ENCODE data around the gene PLEKHG3.

The PLEKHG3 gene

GRCh38 chr14:64753999-64754398 lies 49.8 kb downstream of the PLEKHG3 start:
- H3K27ac ChIP-seq (ENCODE audit: low read depth, low read length): no peak overlapping the region
- H3K4me1 ChIP-seq (ENCODE audit: control insufficient read depth, low read length): no peaks in the 10 kb centered on the region
- H3K4me2 ChIP-seq (ENCODE audit: low read length): no peak overlapping the region
- no peak overlapping the region for H3K4me3 ChIP-seq (ENCODE audit: low read length)
- no peaks in the 10 kb centered on the region for H3K36me3 ChIP-seq (ENCODE audit: control insufficient read depth, low read length)
- no peaks in the 10 kb centered on the region for H3K9me3 ChIP-seq (ENCODE audit: control insufficient read depth, insufficient read depth, low read length)
- no peaks in the 10 kb centered on the region for H3K9me2 ChIP-seq (replicated peaks; ENCODE audit: control insufficient read depth, low read length)
- no peaks in the 10 kb centered on the region for H4K20me1 ChIP-seq (ENCODE audit: control insufficient read depth, insufficient read depth, low read depth, low read length)
- no peaks in the 10 kb centered on the region for H3F3A ChIP-seq (ENCODE audit: control insufficient read depth, insufficient read depth)
- TF ChIP-seq CTCF (IDR thresholded peaks at IDR 0.05; ENCODE audit: low read depth, low read length, poor library complexity, severe bottlenecking) (no peak), EZH2phosphoT487 (IDR thresholded peaks at IDR 0.05; ENCODE audit: borderline replicate concordance, low read length) (no peak)
- peaks cover 2% of the 10 kb centered on the region; the same call in 1 of the 2 replicates for H3K27me3 ChIP-seq (ENCODE audit: control insufficient read depth, low read length)
- H3K79me2 ChIP-seq (ENCODE audit: control insufficient read depth, low read length): no peaks in the 10 kb centered on the region

- H3K4me1 ChIP-seq (ENCODE audit: control insufficient read depth, low read length): no peaks in the 10 kb centered on the region
- H3F3A ChIP-seq (ENCODE audit: control insufficient read depth, insufficient read depth): no peaks in the 10 kb centered on the region
- H3K27ac ChIP-seq (ENCODE audit: low read depth, low read length): no peak overlapping the region
- no peak for TF ChIP-seq CTCF (IDR thresholded peaks at IDR 0.05; ENCODE audit: low read depth, low read length, poor library complexity, severe bottlenecking)
- TF ChIP-seq EZH2phosphoT487 (IDR thresholded peaks at IDR 0.05; ENCODE audit: borderline replicate concordance, low read length): no peak
- H3K4me2 ChIP-seq (ENCODE audit: low read length): no peak overlapping the region
- H3K36me3 ChIP-seq (ENCODE audit: control insufficient read depth, low read length): no peaks in the 10 kb centered on the region
- no peaks in the 10 kb centered on the region for H4K20me1 ChIP-seq (ENCODE audit: control insufficient read depth, insufficient read depth, low read depth, low read length)
- H3K4me3 ChIP-seq (ENCODE audit: low read length): no peak overlapping the region
- H3K9me2 ChIP-seq (replicated peaks; ENCODE audit: control insufficient read depth, low read length): no peaks in the 10 kb centered on the region
- H3K79me2 ChIP-seq (ENCODE audit: control insufficient read depth, low read length): no peaks in the 10 kb centered on the region
- H3K27me3 ChIP-seq (ENCODE audit: control insufficient read depth, low read length): peaks cover 2% of the 10 kb centered on the region; the same call in 1 of the 2 replicates
- no peaks in the 10 kb centered on the region for H3K9me3 ChIP-seq (ENCODE audit: control insufficient read depth, insufficient read depth, low read length)
Measured at GRCh38 chr14:64754685-64755084, 50.5 kb downstream of the PLEKHG3 start.

- no peaks in the 10 kb centered on the region for H4K20me1 ChIP-seq (ENCODE audit: control insufficient read depth, insufficient read depth, low read depth, low read length)
- no peaks in the 10 kb centered on the region for H3K4me1 ChIP-seq (ENCODE audit: control insufficient read depth, low read length)
- peaks cover 4% of the 10 kb centered on the region for H3K27me3 ChIP-seq (ENCODE audit: control insufficient read depth, low read length)
- no peak overlapping the region for H3K4me3 ChIP-seq (ENCODE audit: low read length)
- H3K36me3 ChIP-seq (ENCODE audit: control insufficient read depth, low read length): no peaks in the 10 kb centered on the region
- TF ChIP-seq EZH2phosphoT487 (IDR thresholded peaks at IDR 0.05; ENCODE audit: borderline replicate concordance, low read length): no peak
- no peak for TF ChIP-seq CTCF (IDR thresholded peaks at IDR 0.05; ENCODE audit: low read depth, low read length, poor library complexity, severe bottlenecking)
- H3K27ac ChIP-seq (ENCODE audit: low read depth, low read length): no peak overlapping the region
- no peaks in the 10 kb centered on the region for H3K9me2 ChIP-seq (replicated peaks; ENCODE audit: control insufficient read depth, low read length)
- no peaks in the 10 kb centered on the region for H3F3A ChIP-seq (ENCODE audit: control insufficient read depth, insufficient read depth)
- H3K4me2 ChIP-seq (ENCODE audit: low read length): no peak overlapping the region
- H3K9me3 ChIP-seq (ENCODE audit: control insufficient read depth, insufficient read depth, low read length): no peaks in the 10 kb centered on the region
- H3K79me2 ChIP-seq (ENCODE audit: control insufficient read depth, low read length): no peaks in the 10 kb centered on the region
Measured at GRCh38 chr14:64755781-64756221, 51.6 kb downstream of the PLEKHG3 start.
